ENCODE measurements around the gene PROCA1.

DNA sequence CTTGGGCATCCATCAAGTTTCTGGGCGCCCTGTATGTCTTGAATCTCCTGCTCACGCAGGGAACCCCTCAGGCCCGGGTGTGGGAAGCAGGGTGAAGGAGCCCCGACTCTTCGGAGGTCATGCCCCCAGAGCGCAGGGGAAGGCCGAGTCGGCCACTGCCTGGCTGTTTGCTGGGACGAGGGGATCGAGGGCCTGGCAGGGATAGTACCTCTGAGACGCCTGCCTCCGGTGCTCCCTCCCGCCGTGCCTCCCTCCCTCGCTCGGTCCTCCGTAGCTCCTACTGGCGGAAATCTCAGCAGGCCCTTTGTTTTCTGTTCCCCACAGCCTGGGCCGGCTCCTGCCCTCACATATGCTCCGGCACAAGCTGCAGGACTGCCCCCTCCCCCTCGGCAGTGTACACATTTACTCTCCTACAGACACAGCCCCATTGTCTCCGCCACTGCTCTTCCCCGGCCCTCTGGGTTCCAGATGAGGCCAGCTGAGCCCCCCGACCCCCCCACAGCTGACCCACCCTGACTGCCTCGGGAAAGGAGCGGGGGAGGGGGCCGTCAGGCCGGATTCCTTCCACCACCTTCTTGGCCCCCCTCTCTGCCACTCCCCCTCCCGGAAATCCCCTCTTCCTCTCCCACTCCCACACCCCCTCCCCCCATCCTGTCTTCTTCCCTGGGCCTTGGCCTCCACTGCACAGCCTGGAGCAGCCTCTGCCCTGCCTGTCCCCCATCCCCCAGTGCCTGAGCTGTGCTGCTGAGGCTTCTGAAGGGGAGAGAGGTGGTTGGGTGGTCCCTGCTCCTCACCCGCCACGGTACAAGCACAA is 33.5 kb upstream of the PROCA1 start:
- TF ChIP-seq GATA1 (IDR thresholded peaks at IDR 0.05; ENCODE audit: low read depth, low read length), result no peak
- TF ChIP-seq POLR2A (IDR thresholded peaks at IDR 0.05; ENCODE audit: low read length), result no peak

Measured in erythroblast (primary cell).